HL-60 (cell line): ENCODE data around the gene CDYL.

Experiments
- CTCF ChIP-seq: IDR thresholded peaks from one replicate; pipeline ENCODE4 v1.5.1; 2011; ENCODE audit warnings: low read length, control low read depth, inconsistent platforms; ENCODE audit not compliant: insufficient read depth
- POLR2AphosphoS5 ChIP-seq: IDR thresholded peaks from 2 replicates; pipeline ENCODE4 v1.6.1; 2012; ENCODE audit warnings: low read depth

GRCh38 chr6:4777394-4777935, 1.3 kb downstream of the CDYL start:
- no peak for TF ChIP-seq CTCF
- TF ChIP-seq POLR2AphosphoS5 = no peak
